Esophagus squamous epithelium (tissue), 4 donors: ENCODE measurements around the gene WIZ.

Experiments
- POLR2A ChIP-seq, 4 donors: fragments of 450-650 bp; IDR thresholded peaks; one replicate each; pipeline ENCODE4 v1.6.1; 2017; ENCODE audit warnings: antibody characterized with exemption in 4 of 4, mild to moderate bottlenecking in 4 of 4, moderate library complexity in 3 of 4
- TF ChIP-seq, protein P1 (sequence below), 6 experiments: fragments of 450-650 bp in 4 of 6; fragments of 200-600 bp in 2 of 6; sonication (generic) in 2 of 6; IDR thresholded peaks; one replicate each; pipeline ENCODE4 v1.5.1; 2016 to 2019; ENCODE audit warnings: antibody characterized with exemption in 6 of 6, mild to moderate bottlenecking in 4 of 6, moderate library complexity in 4 of 6

DNA sequence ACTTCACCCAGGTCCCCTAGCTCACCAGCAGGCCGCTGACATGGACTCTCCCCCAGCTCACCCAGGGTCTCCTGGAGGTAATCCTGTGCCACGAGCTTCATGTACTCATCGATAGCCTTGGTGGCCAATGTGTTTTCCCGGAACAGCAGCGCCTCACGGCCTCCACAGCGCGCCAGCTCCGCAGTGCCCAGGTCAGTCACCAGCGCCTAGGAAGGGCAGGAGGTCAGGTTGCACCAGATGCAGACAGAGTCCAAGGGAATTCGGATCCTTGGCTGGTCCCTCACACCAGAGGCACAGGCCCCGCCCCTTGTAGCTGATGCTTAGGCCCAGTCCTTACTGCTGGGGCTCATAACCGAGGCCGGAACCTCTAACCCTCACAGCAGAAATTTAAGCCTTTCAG, 6.7 kb upstream of the WIZ start:
- TF ChIP-seq, protein P1, sequence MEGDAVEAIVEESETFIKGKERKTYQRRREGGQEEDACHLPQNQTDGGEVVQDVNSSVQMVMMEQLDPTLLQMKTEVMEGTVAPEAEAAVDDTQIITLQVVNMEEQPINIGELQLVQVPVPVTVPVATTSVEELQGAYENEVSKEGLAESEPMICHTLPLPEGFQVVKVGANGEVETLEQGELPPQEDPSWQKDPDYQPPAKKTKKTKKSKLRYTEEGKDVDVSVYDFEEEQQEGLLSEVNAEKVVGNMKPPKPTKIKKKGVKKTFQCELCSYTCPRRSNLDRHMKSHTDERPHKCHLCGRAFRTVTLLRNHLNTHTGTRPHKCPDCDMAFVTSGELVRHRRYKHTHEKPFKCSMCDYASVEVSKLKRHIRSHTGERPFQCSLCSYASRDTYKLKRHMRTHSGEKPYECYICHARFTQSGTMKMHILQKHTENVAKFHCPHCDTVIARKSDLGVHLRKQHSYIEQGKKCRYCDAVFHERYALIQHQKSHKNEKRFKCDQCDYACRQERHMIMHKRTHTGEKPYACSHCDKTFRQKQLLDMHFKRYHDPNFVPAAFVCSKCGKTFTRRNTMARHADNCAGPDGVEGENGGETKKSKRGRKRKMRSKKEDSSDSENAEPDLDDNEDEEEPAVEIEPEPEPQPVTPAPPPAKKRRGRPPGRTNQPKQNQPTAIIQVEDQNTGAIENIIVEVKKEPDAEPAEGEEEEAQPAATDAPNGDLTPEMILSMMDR (IDR thresholded peaks at IDR 0.05), result no peak
- no peak for TF ChIP-seq POLR2A (IDR thresholded peaks at IDR 0.05)
